MM.1S (cell line): Measurements from ENCODE around the gene FBXL12.

Source experiments
- EZH2 ChIP-seq: fragments of 300-600 bp; sonication (generic); optimal IDR thresholded peaks from 2 replicates; pipeline ENCODE3; 2017; ENCODE audit warnings: low read depth, mild to moderate bottlenecking, antibody characterized with exemption, low read length, mixed read lengths
- EZH2phosphoT487 ChIP-seq: fragments of 300-600 bp; sonication (generic); IDR thresholded peaks from 2 replicates; pipeline ENCODE4 v1.6.1; 2018; ENCODE audit warnings: antibody characterized with exemption, low read length
- TF ChIP-seq, protein P1 (sequence below): fragments of 300-600 bp; sonication (generic); IDR thresholded peaks from 2 replicates; pipeline ENCODE4 v1.5.1; 2016; ENCODE audit warnings: antibody characterized with exemption, low read length, mixed read lengths

DNA sequence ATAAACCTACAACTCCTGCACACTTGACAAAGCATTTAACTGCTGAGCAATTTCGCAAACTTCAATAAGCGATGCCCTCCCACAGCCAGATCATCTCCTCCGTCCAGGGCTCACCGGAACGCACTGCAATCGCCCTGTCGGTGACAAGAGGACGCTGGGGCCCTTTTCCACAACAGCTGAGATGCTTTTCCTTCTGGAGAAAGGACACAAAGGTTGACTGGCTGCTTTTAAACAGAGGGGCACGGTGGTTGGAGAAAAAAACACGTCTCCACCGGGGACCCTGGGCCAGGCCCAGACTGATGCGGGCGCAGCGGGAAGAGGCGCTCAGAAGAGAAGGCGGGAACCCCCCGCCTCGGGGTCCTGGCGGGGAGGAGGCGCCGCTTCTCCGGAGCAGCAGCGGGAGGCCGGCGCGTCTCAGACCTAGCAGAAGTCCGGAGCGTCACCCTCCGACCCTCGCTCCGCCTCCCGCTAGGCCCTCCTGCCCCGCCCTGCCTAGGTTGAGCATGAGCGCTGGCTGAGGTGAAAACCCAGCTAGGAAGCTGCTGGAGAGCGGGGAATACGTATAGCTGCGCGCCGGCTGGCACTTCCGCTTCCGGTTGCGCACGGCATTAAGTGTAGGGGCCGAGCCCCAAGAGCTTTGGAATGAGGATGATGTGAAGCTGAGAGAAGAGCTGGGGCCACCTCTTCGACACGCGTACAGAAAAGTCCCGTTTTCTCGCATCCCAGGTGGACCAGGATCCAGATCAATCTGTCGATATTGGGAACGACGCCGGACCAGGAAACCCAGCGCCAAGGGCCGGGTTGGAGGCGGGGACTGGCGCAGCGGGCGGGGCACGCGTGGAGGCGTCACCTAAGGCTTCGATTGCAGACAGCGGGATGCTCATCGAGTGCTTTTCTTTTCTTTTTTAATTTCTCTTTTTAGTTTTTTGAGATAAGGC lies 50.4 kb downstream of the FBXL12 start, which contains the start of gene ZNF846:
- TF ChIP-seq, protein P1, sequence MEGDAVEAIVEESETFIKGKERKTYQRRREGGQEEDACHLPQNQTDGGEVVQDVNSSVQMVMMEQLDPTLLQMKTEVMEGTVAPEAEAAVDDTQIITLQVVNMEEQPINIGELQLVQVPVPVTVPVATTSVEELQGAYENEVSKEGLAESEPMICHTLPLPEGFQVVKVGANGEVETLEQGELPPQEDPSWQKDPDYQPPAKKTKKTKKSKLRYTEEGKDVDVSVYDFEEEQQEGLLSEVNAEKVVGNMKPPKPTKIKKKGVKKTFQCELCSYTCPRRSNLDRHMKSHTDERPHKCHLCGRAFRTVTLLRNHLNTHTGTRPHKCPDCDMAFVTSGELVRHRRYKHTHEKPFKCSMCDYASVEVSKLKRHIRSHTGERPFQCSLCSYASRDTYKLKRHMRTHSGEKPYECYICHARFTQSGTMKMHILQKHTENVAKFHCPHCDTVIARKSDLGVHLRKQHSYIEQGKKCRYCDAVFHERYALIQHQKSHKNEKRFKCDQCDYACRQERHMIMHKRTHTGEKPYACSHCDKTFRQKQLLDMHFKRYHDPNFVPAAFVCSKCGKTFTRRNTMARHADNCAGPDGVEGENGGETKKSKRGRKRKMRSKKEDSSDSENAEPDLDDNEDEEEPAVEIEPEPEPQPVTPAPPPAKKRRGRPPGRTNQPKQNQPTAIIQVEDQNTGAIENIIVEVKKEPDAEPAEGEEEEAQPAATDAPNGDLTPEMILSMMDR, result no peak
- no peak for TF ChIP-seq EZH2
- no peak for TF ChIP-seq EZH2phosphoT487
